GM04504 (cell line): ENCODE data around the gene TRAF2.
"Not testable (repeated sequence)": the region's sequence is repeated elsewhere in the genome, so short reads cannot be mapped to it uniquely, and the experiment has no call there.

Experiments used
- DNase-seq: peaks from one replicate; pipeline ENCODE4 v3.0.0-alpha.2; 2012; ENCODE audit warnings: low read depth

TRAF2 gene, protein sequence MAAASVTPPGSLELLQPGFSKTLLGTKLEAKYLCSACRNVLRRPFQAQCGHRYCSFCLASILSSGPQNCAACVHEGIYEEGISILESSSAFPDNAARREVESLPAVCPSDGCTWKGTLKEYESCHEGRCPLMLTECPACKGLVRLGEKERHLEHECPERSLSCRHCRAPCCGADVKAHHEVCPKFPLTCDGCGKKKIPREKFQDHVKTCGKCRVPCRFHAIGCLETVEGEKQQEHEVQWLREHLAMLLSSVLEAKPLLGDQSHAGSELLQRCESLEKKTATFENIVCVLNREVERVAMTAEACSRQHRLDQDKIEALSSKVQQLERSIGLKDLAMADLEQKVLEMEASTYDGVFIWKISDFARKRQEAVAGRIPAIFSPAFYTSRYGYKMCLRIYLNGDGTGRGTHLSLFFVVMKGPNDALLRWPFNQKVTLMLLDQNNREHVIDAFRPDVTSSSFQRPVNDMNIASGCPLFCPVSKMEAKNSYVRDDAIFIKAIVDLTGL

DNA sequence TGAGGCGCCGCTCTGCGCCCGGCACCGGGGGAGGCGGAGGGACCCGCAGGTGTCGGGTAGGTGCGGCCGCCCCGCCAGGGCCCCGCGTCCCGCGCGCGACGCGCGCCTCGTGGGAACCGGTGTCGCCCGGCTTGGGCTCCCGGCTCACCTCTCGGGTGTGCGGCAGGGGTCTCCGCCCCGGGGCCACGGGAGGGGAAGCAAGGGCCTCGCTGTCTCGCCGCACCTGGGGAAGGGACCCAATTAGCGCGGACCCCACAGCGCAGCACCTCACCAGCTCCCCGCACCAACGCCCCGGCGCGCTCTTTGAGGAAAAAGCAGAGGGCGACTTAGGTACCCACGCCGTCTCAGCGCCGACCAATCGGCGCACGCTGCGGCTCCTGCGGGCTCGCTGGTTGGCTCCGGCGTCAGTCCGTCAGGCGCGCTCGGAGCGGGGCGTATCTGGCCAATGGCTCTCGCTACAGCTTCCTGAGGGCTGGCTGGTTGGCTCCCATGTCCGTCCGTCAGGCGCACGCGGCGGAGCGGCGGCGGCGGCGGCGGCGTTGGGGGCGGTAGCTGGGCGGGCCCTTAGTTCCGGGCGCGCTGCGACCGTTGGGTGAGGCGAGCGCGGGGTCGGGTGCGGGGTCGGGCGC lies at the start of gene TRAF2:
Gene TRAF2 (plus strand): TSS at position 567 of the 629 bp plus-strand sequence. CDS start 12,225 bp downstream, outside the sequence.
- DNase-seq, result peak; percentile 98

DNA sequence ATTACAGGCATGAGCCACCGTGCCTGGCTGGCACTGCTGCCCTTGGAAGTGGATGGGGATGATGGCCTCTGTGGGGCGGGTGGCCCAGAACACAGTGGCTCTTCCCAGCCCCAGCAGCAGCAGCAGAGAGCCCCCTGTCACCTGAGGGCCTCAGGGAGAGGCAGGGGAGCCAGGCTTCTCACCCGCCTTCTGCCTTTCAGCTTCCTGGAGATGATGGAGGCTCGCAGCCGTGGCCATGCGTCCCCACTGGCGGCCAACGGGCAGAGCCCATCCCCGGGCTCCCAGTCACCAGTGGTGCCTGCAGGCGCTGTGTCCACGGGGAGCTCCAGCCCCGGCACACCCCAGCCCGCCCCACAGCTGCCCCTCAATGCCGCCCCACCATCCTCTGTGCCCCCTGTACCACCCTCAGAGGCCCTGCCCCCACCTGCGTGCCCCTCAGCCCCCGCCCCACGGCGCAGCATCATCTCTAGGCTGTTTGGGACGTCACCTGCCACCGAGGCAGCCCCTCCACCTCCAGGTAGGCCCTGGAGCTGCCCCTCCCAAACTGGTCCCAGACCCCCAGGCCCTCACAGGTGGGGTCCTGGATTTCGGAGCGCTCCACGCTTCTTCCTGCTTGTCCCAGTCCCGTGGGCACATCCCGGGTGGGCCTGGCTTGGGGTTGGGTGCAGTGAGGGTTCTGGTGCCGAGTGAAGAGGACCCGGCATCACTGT lies 49.0 kb upstream of the TRAF2 start:
- DNase-seq, result no peak

DNA sequence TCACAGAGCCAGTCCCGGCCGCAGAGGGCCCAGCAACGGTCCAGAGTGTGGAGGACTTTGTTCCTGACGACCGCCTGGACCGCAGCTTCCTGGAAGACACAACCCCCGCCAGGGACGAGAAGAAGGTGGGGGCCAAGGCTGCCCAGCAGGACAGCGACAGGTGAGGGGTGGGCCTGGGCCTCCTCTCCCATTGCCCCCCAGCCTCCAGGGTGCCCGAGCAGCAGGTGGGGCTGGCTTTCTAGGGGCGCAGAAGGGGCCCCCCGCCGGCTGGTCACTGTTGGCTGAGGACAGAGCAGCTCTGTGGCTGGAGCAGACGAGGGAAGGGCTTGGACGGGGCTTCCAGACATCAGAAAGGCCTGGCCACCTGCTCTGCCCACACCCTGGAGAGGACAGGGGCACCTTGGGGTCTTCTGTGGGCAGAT lies 48.4 kb upstream of the TRAF2 start:
- not testable (repeated sequence) for DNase-seq

DNA sequence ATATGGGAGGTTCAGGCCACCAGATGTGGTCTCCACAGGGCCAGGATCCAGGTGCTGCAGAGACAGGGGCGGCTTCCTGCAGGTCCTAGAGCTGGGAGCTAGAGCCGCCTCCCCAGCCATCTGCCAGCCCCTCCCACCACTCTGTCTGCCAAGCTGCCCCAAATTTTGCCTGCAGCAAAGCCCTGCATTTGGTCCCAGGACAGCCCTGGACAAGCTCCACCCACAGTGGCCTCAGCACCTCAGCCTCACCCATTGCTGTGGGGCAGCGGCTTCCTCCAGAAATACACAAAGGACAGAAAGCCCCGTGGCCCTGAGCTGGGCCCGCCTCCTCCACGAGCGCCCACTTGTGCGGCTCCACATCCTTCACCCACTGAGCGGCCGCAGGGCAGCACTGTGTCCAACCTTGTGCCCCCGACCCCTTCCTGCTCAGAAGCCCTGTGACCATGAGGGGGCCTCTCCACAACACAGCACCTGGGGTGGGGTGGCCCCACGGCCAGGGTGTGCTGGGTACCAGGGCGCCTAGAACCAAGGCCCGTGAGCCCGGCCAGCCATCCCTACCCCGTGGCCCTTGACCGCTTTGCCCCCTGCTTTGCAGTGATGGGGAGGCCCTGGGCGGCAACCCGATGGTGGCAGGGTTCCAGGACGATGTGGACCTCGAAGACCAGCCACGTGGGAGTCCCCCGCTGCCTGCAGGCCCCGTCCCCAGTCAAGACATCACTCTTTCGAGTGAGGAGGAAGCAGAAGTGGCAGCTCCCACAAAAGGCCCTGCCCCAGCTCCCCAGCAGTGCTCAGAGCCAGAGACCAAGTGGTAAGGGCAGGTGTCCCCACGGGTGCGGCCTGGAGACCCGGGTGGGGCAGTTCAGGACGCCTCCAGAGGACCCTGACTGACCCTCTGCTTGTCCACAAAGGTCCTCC lies 47.7 kb upstream of the TRAF2 start:
- no peak for DNase-seq

DNA sequence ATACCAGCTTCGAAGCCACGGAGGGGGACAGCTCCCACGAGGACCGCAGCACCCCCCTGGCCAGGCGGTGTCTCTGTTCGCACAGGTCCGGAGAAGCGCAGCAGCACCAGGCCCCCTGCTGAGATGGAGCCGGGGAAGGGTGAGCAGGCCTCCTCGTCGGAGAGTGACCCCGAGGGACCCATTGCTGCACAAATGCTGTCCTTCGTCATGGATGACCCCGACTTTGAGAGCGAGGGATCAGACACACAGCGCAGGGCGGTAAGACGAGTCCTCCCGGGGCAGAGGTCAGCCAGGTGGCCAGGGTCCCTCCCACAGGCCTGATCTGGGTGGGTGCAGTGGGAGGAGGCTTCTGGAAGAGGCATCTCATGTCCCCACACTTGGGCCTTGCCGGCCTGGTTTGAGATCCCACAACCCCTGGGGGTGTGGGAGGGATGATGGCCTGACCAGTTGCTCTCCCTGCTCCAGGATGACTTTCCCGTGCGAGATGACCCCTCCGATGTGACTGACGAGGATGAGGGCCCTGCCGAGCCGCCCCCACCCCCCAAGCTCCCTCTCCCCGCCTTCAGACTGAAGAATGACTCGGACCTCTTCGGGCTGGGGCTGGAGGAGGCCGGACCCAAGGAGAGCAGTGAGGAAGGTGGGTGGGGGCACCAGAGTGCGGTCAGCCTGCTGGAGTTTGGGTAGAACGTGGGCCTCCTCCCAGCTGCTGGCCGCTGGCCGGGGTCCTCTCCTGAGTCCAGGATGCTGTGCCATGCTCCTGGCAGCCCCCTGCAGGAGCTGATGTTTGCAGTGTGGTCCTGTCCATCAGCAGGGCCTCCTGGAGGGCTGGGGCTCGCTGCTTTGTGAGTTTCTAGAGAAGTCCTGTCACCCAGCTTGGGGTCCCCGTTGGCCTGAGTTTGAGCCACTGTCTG lies 46.8 kb upstream of the TRAF2 start:
- DNase-seq, result no peak

DNA sequence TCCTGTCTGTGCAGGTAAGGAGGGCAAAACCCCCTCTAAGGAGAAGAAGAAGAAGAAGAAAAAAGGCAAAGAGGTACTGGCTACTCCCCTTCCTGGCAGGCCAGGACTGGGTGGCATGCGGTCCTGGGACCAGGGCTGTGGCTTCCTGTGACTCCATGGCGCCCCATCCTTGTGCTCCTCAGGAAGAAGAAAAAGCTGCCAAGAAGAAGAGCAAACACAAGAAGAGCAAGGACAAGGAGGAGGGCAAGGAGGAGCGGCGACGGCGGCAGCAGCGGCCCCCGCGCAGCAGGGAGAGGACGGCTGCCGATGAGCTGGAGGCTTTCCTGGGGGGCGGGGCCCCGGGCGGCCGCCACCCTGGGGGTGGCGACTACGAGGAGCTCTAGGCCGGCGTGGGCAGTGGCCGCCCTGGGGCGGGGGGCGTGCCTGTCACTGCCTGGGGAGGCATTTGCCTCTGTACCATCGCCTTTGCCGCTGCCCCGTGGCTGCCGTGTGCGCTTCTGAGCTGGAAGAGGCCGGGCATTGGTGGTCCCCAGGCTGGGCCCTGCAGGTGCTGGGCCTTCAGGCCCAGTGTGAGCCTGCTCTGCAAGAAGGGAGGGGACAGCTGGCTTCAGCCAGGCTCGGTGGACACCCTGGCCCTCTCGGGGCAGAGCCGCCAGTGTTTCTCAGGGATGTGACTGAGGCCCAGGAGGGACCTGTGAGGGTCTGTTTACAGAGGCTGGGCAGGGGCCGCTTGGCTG lies 46.0 kb upstream of the TRAF2 start:
- no peak for DNase-seq

DNA sequence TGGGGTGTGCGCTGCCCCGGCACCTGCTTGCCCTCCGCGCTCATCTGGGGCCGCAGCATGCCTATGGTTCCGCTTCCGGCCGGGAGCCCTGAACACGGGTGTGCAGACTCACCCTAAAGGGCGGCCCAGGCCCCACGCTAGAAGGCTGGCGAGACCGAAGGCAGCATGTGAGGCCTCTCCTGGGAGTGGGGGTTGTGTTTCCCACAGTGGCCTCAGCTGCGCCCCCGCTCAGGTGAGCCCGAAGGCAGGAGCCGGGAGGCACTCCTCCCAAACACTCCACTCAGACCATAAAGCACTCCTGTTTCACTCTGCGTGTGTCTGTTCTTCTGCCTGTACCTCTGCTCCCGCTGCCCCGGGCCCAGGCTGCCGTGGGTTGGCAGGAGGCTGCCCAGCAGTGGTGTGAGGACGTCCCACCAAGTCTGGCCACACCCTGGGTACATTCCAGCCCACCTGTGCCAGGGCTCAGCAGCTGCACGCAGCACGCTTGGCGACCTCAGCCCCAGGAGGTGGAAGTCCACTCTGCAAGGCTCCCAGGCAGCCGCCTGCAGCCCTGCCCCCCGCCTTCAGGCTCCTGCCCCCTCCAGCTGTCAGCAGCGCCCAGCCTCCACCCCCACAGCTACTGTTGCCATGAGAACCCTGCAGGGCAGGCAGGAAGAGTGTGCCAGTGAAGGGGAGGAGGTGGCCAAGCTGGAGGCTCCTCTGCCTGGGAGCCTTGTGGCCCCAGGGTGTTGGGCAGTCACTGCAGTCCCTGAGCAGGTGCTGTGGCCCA lies 45.3 kb upstream of the TRAF2 start:
- no peak for DNase-seq

DNA sequence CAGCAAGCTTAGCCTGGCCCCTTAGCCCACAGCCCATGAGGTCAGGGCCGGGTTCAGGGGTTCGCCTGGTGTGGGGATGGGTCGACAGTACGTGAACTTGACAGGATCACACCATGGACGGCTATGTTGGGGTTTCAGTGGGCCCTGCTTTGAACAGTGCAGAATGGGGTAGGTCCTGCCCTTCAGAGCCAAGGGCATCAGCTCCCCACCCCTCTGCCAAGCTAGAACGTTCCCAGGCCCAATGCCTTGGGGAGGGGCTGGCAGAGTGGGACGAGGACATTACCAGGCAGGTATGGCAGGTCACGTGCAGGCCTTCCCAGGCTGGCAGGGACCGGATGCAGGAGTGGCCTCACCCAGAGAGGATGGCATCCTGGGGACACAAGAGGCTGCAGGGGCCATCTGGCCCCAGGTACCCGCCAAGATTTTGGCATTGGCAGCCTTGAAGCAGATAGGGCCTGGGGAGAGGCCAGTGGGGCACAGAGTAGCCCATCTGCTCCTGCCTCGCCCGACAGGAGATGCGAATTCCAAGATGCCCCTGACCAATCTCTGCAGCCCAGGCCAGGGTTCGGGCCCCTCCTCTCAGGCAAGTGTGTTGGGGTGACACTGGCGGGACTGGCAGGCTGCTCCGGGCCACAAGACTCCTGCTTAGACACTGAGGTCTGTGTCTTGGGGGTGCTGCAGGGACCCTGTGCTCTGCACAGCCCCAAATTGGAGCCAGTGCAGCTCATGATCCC lies 44.5 kb upstream of the TRAF2 start:
- not testable (repeated sequence) for DNase-seq

DNA sequence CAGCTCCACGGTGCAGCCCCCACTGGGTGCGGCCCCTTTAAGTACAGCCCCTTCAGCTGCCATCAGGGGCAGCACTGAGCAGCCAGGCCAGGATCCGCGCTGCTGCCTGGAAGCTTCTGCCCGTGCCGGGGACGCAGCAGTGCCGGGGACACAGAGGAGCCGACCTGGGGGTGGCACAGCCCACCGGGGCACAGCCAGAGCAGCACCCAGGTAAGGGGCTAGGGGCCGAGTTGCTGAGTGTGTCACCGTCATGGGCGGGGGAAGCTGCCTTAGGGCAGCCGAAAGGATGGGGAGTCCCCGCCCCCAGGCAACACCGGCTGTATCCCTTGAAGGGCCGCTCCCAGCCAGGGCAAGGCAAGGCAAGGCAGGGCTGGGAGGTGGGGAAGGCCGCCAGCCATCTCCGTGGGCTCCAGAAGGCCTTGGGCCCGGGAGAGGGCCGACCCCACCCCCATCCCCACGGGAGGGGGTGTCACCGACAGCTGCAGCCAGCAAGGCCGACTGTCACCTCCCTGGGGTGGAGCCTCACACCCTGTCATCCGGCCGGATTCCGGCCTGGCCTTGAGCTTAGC lies 43.9 kb upstream of the TRAF2 start, which contains the start of gene AJM1:
Gene AJM1 (plus strand): TSS at position 99 of the 569 bp plus-strand sequence. CDS start 1,937 bp downstream, outside the sequence.
- DNase-seq, result peak; percentile 36

DNA sequence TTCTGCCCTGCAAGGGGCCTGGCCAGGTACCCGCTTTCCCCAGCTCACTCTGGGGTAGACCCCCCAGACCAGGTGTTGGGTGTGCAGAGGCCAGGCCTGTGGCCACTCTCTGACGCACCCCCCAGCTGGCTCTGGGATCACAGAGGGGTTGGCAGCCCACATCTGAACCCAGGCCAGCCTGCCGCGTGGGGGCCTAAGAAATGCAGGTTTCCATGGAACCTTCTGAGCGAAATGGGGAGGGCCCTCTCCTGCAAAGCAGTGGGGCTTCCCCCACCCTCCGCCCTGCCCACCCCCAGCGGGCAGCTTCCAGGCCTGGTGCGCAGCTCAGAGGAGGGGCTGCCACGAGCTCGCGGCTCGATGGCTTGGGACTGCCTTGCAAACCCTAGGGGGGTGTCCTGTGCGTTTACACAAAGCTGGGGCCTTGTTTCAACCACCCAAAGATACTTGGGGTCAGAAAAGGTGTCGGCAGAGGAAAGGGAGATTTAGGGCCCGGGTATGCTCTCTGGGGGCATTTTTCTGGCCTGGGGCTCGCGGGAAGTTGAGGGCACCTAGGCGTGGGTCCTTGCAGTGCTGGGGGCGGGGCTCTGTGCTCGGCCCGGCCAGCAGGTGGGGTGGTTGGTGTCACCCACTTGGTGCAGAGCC lies 43.0 kb upstream of the TRAF2 start:
- not testable (repeated sequence) for DNase-seq

DNA sequence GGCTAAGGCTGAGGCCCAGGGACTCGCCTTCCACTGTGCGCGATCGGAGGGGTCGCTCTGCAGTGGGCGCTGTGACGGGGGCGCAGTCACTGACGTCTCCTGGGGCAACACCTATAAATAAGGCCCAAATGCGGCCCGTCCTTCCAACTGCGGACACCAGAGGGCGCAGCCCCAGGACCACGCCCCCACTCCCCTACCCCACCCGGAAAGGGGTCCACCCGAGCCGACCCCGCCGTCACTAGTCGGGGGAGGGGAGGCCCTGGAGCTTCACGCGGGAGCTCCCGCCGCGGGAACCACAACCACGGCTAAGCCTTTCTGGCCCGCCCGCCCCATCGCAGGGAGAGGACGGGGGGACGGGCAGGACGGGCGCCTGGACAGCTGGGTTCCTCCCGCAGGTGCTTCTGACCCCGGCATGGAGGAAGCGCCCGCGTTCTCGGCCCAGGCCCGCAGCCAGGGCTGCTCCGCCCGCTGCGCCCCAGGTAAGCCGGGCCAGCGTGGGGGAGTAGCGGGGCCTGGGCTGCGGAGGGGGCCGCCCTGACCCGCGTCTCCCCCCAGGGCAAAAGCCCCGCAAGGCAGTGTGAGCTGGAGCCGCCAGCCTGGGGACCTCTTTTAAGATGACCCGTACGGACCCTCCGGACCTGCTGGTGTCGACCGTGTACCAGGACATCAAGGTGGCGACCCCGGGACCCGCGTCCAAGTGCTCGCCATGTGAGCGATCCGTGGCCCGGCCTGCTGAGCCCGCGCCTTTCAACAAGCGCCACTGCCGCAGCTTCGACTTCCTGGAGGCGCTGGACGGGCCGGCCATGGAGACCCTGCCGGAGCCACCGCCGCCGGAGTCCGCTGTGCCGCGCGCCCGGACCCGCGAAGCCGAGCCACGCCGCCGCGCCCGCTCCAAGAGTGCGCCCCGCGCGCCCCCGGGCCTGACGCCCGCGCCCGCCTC lies 42.2 kb upstream of the TRAF2 start:
- not testable (repeated sequence) for DNase-seq

DNA sequence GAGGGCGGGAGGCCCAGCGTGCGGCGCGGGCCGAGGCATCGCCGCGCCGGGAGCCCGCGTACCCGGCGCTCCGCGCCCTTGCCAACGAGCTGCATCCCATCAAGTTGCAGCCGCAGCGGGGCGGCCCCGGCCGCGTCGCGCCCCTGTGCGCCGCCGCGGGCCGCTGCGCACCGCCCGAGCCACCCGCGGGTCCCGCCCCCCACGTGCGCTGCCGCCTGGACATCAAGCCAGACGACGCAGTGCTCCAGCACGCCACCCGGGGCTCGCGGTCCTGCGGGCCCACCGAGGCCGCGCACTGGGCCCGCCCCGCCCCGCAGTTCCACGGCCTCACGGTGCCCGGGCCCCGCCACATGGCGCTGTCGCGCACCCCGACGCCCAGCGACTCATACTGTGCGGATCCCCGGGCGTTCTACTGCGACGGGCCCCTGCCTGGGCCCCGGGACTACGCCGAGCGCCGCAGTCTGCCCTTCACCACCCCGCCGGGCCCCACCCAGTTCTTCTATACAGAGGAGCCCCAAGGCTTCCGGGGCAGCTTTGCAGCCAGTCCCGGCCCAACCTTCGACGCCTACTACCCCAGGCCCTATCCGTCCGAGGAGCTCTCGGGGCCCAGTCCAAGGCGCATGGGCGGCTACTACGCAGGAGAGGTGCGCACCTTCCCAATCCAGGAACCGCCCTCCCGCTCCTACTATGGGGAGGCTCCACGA lies 41.4 kb upstream of the TRAF2 start:
- DNase-seq, result no peak

DNA sequence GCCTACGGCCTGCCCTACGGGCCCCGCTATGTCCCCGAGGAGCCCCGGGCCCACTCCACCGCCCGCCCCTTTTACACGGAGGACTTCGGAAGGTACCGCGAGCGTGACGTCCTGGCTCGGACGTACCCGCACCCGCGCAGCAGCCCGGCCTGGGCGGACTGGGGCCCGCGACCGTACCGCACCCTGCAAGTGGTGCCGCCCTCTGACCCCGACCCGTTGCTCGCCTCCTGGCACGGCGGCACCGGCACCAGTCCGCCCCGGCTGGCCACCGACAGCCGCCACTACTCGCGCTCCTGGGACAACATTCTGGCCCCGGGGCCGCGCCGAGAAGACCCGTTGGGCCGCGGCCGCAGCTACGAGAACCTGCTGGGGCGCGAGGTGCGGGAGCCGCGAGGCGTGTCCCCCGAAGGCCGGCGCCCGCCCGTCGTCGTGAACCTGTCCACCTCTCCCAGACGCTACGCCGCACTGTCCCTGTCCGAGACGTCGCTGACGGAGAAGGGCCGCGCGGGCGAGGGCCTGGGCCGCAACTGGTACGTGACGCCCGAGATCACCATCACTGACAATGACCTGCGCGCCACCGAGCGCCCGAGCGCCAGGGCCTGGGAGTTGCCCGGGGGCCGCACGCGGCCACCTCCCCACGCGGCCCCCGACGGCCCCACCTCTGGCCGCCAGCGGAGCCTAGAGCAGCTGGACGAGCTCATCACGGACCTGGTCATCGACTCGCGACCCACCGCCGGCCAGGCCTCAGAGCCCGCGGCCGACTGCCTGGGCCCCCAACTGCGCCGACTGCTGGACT lies 40.7 kb upstream of the TRAF2 start:
- no peak for DNase-seq

DNA sequence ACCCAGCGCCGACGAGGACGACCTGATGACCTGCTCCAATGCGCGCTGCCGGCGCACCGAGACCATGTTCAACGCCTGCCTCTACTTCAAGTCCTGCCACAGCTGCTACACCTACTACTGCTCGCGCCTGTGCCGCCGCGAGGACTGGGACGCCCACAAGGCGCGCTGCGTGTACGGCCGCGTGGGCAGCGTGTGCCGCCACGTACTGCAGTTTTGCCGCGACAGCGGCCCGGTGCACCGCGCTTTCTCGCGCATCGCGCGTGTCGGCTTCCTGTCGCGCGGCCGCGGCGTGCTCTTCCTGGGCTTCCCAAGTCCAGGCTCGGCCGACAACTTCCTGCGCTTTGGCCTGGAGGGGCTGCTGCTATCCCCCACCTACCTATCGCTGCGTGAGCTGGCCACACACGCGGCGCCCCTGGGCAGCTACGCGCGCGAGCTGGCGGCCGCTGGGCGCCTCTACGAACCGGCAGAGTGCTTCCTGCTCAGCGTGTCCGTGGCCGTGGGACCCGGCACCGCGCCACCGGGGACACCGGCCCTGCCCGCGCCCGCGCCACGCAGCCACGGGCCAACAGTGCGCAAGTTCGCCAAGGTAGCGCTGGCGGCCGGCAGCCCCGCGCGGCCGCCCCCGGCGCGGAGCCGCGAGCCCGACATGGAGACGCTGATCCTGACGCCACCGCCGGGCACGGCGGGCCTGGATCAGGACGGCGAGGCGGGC lies 39.8 kb upstream of the TRAF2 start:
- DNase-seq, result no peak
